IMR-90 (cell line): Measurements from ENCODE around the gene FSIP1. TPM values are rescaled to one million over a fixed set of nuclear protein-coding genes. Genes with fewer than 3 reads are reported as not detected.

Source experiments
- ATAC-seq: fragments of 200-7000 bp; cut with Tn5 transposase; 2 replicates; pipeline ENCODE4 v1.9.1; 2020; ENCODE audit warnings: low read depth, mild to moderate bottlenecking, moderate library complexity
- BruUV-seq: library from RNA; stranded (reverse); fragments of 400-500 nt; replicated peaks from 2 replicates; lab custom pipeline; 2021; lab: Mats Ljungman, UMichigan
- CTCF ChIA-PET: fragments of 300-600 bp; formaldehyde crosslinking; extraction: SDS; loops from one replicate; lab custom pipeline; 2021; ENCODE audit warnings: antibody characterized with exemption; lab: Yijun Ruan, JAX
- POLR2A ChIA-PET: fragments of 300-600 bp; sonication (Branson Sonifier 250); formaldehyde crosslinking; loops from one replicate; lab custom pipeline; 2022; ENCODE audit warnings: antibody characterized with exemption; ENCODE audit not compliant: unreplicated experiment; lab: Charles Lee
- DNase-seq: peaks from one replicate; pipeline ENCODE4 v3.0.0; 2013
- H2AFZ ChIP-seq: replicated peaks from 2 replicates; pipeline ENCODE3; 2013; ENCODE audit warnings: low read length, mild to moderate bottlenecking; ENCODE audit not compliant: poor library complexity
- H2AK5ac ChIP-seq: 2 replicates; pipeline ENCODE4 v1.6.1; 2013; ENCODE audit warnings: low read depth, low read length, inconsistent platforms
- H2AK9ac ChIP-seq: replicated peaks from 2 replicates; pipeline ENCODE3; 2013; ENCODE audit warnings: mild to moderate bottlenecking, low read depth, low read length, moderate library complexity; ENCODE audit not compliant: poor library complexity
- H2BK120ac ChIP-seq: 2 replicates; pipeline ENCODE4 v1.6.1; 2013; ENCODE audit warnings: low read depth, low read length, inconsistent platforms
- H2BK15ac ChIP-seq: 3 replicates; pipeline ENCODE4 v1.6.1; 2013; ENCODE audit warnings: low read depth, low read length, inconsistent platforms
- H2BK20ac ChIP-seq: 2 replicates; pipeline ENCODE4 v1.6.1; 2013; ENCODE audit warnings: low read depth, mild to moderate bottlenecking, inconsistent platforms, low read length, moderate library complexity
- H2BK5ac ChIP-seq: 2 replicates; pipeline ENCODE4 v1.6.1; 2013; ENCODE audit warnings: mild to moderate bottlenecking, low read depth, low read length, inconsistent platforms; ENCODE audit not compliant: poor library complexity, severe bottlenecking
- H3K14ac ChIP-seq: replicated peaks from 2 replicates; pipeline ENCODE4 v1.6.1; 2013; ENCODE audit warnings: low read depth, low read length, inconsistent platforms
- H3K18ac ChIP-seq: 2 replicates; pipeline ENCODE4 v1.6.1; 2013; ENCODE audit warnings: low read depth, low read length, control low read depth
- H3K23ac ChIP-seq: 2 replicates; pipeline ENCODE4 v1.6.1; 2013; ENCODE audit warnings: low read depth, low read length, inconsistent platforms
- H3K27ac ChIP-seq: 2 replicates; pipeline ENCODE4 v1.5.1; 2013; ENCODE audit warnings: mild to moderate bottlenecking, control low read depth, low read length; ENCODE audit not compliant: insufficient read depth
- H3K27me3 ChIP-seq: 2 replicates; pipeline ENCODE4 v1.6.1; 2013; ENCODE audit warnings: low read length; ENCODE audit not compliant: control insufficient read depth, insufficient read depth
- H3K36me3 ChIP-seq: 2 replicates; pipeline ENCODE4 v1.6.1; 2013; ENCODE audit warnings: low read length, mixed read lengths; ENCODE audit not compliant: control insufficient read depth, insufficient read depth
- H3K4ac ChIP-seq: 2 replicates; pipeline ENCODE4 v1.6.1; 2013; ENCODE audit warnings: low read depth, low read length, inconsistent platforms
- H3K4me1 ChIP-seq: 2 replicates; pipeline ENCODE4 v1.6.1; 2013; ENCODE audit warnings: low read length, mixed read lengths; ENCODE audit not compliant: control insufficient read depth, insufficient read depth
- H3K4me2 ChIP-seq: 2 replicates; pipeline ENCODE4 v1.6.1; 2013; ENCODE audit warnings: low read depth, mild to moderate bottlenecking, control low read depth, low read length, moderate library complexity
- H3K4me3 ChIP-seq: 2 replicates; pipeline ENCODE4 v1.5.1; 2013; ENCODE audit warnings: low read depth, mild to moderate bottlenecking, control low read depth, low read length, moderate library complexity; ENCODE audit not compliant: insufficient read depth
- H3K56ac ChIP-seq: 2 replicates; pipeline ENCODE4 v1.6.1; 2013; ENCODE audit warnings: low read length, inconsistent platforms; ENCODE audit not compliant: insufficient read depth; ENCODE audit errors: extremely low read depth
- H3K79me1 ChIP-seq, 2 experiments: 2 replicates each; pipeline ENCODE4 v1.6.1; 2013; ENCODE audit warnings: low read length in 2 of 2, inconsistent platforms in 1 of 2, low read depth in 1 of 2
- H3K9ac ChIP-seq: 2 replicates; pipeline ENCODE4 v1.6.1; 2013; ENCODE audit warnings: low read depth, low read length, control low read depth
- H3K9me1 ChIP-seq: 2 replicates; pipeline ENCODE4 v1.6.1; 2013; ENCODE audit warnings: low read length, inconsistent platforms; ENCODE audit not compliant: insufficient read depth
- H3K9me3 ChIP-seq: 2 replicates; pipeline ENCODE4 v1.6.1; 2013; ENCODE audit warnings: low read length; ENCODE audit not compliant: control insufficient read depth, insufficient read depth
- H4K20me1 ChIP-seq: 2 replicates; pipeline ENCODE4 v1.6.1; 2013; ENCODE audit warnings: low read length, inconsistent platforms; ENCODE audit not compliant: insufficient read depth
- H4K5ac ChIP-seq: 2 replicates; pipeline ENCODE4 v1.6.1; 2013; ENCODE audit warnings: mild to moderate bottlenecking, low read depth, low read length, control low read depth
- H4K8ac ChIP-seq, 2 experiments: 2 replicates each; pipeline ENCODE4 v1.6.1; 2013; ENCODE audit warnings: low read depth in 2 of 2, low read length in 2 of 2, control low read depth in 1 of 2, inconsistent platforms in 1 of 2
- H4K91ac ChIP-seq: 2 replicates; pipeline ENCODE4 v1.6.1; 2013; ENCODE audit warnings: low read depth, low read length, inconsistent platforms; ENCODE audit not compliant: insufficient read depth
- CEBPB ChIP-seq: IDR thresholded peaks from 2 replicates; pipeline ENCODE4 v1.6.1; 2012; ENCODE audit warnings: low read depth, low read length, improper control_type of control experiment
- CHD1 ChIP-seq: IDR thresholded peaks from 2 replicates; pipeline ENCODE4 v1.6.1; 2012; ENCODE audit warnings: low read depth, low read length, improper control_type of control experiment
- MAFK ChIP-seq: IDR thresholded peaks from 2 replicates; pipeline ENCODE4 v1.6.1; 2012; ENCODE audit warnings: low read depth, low read length, improper control_type of control experiment
- MAZ ChIP-seq: IDR thresholded peaks from 2 replicates; pipeline ENCODE4 v1.6.1; 2012; ENCODE audit warnings: low read depth, mild to moderate bottlenecking, low read length, improper control_type of control experiment, moderate library complexity, borderline replicate concordance
- NFE2L2 ChIP-seq: fragments of 150-350 bp; IDR thresholded peaks from 2 replicates; pipeline ENCODE4 v1.6.1; 2016; ENCODE audit warnings: low read depth, mild to moderate bottlenecking, low read length
- POLR2A ChIP-seq: IDR thresholded peaks from 2 replicates; pipeline ENCODE4 v1.6.1; 2012; ENCODE audit warnings: mild to moderate bottlenecking, low read depth, low read length
- RAD21 ChIP-seq: IDR thresholded peaks from 2 replicates; pipeline ENCODE4 v1.6.1; 2012; ENCODE audit warnings: low read length, improper control_type of control experiment
- RCOR1 ChIP-seq: IDR thresholded peaks from 2 replicates; pipeline ENCODE4 v1.6.1; 2012; ENCODE audit warnings: mild to moderate bottlenecking, low read length, improper control_type of control experiment; ENCODE audit not compliant: insufficient replicate concordance
- WGBS, 2 experiments: methylation state at CpG; one replicate each; pipeline versions ENCODE4 v1.1.5 to v1.1.7; 2013; ENCODE audit warnings: missing lambda C conversion rate in 2 of 2; ENCODE audit not compliant: insufficient read length in 1 of 2; ENCODE audit errors: extremely low coverage in 2 of 2; 5-methylcytosine and 5-hydroxymethylcytosine counted together
- dilution Hi-C: fragments of 300-500 bp; cut with HindIII; formaldehyde crosslinking; loops from one replicate; pipeline ENCODE4 v1.14.3; 2018; ENCODE audit warnings: low sequenced_read_pairs; ENCODE audit not compliant: unreplicated experiment
- in situ Hi-C: fragments of 300-500 bp; cut with MboI; formaldehyde crosslinking; loops from 3 replicates; pipeline ENCODE4 v1.14.3; 2019; ENCODE audit warnings: low sequenced_read_pairs, inconsistent platforms, mixed read lengths
- intact Hi-C: fragments of 100-400 bp; cut with micrococcal nuclease; formaldehyde crosslinking; loops from 2 replicates; pipeline ENCODE4 v1.10.0; 2022
- polyA plus RNA-seq, 3 experiments: library from polyadenylated mRNA; depleted of rRNA; stranded (reverse); fragments of >200 nt; gene quantifications; 2 replicates each; pipeline ENCODE4 v1.2.3, GENCODE V29; 2012; ENCODE audit warnings: low replicate concordance in 1 of 3
- total RNA-seq: library from RNA; depleted of rRNA; stranded (reverse); fragments of >200 nt; gene quantifications from 2 replicates; pipeline ENCODE4 v1.2.3, GENCODE V29; 2012

The FSIP1 gene
- total and polyA plus RNA-seq, 2 of the 4 experiments (the other 2 are of a cell fraction) = 0.10 to 0.18 TPM

GRCh38 chr15:39687965-39688364 lies 94.7 kb downstream of the FSIP1 start:
- no peak overlapping the region for H2BK120ac ChIP-seq
- dilution Hi-C loops = no loop called here

More at GRCh38 chr15:39687965-39688364, 94.7 kb downstream of the FSIP1 start:
- TF ChIP-seq RCOR1 (no peak), MAZ (no peak), CHD1 (no peak), CEBPB (no peak), POLR2A (no peak), NFE2L2 (no peak), RAD21 (no peak), MAFK (no peak)
- Histone ChIP-seq H3K23ac (no peak overlapping the region), H2BK20ac (no peak overlapping the region), H2BK5ac (no peak overlapping the region), H3K4ac (no peak overlapping the region), H4K20me1 (no peaks in the 10 kb centered on the region), H2AFZ (no peak overlapping the region), H3K79me1 (no peaks in the 10 kb centered on the region), H2AK5ac (no peak overlapping the region), H3K9ac (no peak overlapping the region), H3K9me3 (no peaks in the 10 kb centered on the region), H3K4me3 (no peak overlapping the region), H3K4me1 (peaks cover 1% of the 10 kb centered on the region; the same call in 1 of the 2 replicates), H3K9me1 (0 out of 2 replicates have a peak, but pooled peaks cover 2% of the 10 kb centered on the region), H3K27me3 (no peaks in the 10 kb centered on the region), H4K91ac (no peak overlapping the region), H4K8ac (no peak overlapping the region), H3K14ac (no peak overlapping the region), H2BK15ac (no peak overlapping the region), H3K4me2 (no peak overlapping the region), H3K36me3 (no peaks in the 10 kb centered on the region), H3K18ac (no peak overlapping the region), H2AK9ac (no peak overlapping the region), H3K56ac (no peak overlapping the region), H3K27ac (no peak overlapping the region), H4K5ac (no peak overlapping the region)
- CTCF ChIA-PET = no interaction called here
- DNase-seq = no peak
- BruUV-seq = no TSS peak
- WGBS, 2 experiments = no CpG with 5 or more reads among the region's 2 CpGs
- ATAC-seq = no peak
- POLR2A ChIA-PET = no interaction called here
- in situ Hi-C loops = no loop called here
- intact Hi-C loops = loop anchor here (2.0 to 10.0 kb wide), 3 partner anchors 187 to 513 kb away; partner anchors contain the start of gene EIF2AK4
